ENCODE data around the gene GAR1. TPM values are rescaled to one million over a fixed set of nuclear protein-coding genes. Genes with fewer than 3 reads are reported as not detected.
"Not testable (repeated sequence)": the region's sequence is repeated elsewhere in the genome, so short reads cannot be mapped to it uniquely, and the experiment has no call there.

The GAR1 gene
- total RNA-seq, 1 experiment from 2014 or later, result 40.6 TPM

DNA sequence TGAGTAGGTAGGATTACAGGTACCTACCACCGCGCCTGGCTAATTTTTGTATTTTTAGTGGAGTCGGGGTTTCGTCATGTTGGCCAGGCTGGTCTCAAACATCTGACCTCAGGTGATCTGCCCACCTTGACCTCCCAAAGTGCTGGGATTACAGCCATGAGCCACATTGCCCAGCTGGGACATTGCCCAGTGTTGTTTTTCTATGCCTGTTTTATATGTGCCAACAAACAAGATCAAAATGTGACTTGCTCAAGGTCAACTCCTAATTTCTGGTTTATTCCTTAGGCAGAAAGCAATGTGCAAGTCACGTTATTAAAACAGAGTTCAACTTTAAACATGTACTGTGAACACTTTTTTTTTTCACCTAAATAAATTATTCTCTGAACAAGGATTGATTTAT lies 35.0 kb downstream of the GAR1 start (continued):
- TF ChIP-seq CBX3 (IDR thresholded peaks at IDR 0.05; ENCODE audit: low read depth) (no peak), POLR2AphosphoS5 (IDR thresholded peaks at IDR 0.05; ENCODE audit: low read depth, low read length) (no peak), POLR2A (IDR thresholded peaks at IDR 0.05; ENCODE audit: borderline replicate concordance, extremely low read depth, insufficient read depth, insufficient read length) (no peak), FOSL1 (IDR thresholded peaks at IDR 0.05; ENCODE audit: low read depth) (no peak), YY1 (IDR thresholded peaks at IDR 0.05; ENCODE audit: extremely low read depth, insufficient replicate concordance, low read depth, low read length) (no peak), JUND (IDR thresholded peaks at IDR 0.05) (no peak)
- TF ChIP-seq, protein P1, sequence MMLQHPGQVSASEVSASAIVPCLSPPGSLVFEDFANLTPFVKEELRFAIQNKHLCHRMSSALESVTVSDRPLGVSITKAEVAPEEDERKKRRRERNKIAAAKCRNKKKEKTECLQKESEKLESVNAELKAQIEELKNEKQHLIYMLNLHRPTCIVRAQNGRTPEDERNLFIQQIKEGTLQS (IDR thresholded peaks at IDR 0.05), result no peak
- TF ChIP-seq, protein P2, sequence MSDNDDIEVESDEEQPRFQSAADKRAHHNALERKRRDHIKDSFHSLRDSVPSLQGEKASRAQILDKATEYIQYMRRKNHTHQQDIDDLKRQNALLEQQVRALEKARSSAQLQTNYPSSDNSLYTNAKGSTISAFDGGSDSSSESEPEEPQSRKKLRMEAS (IDR thresholded peaks at IDR 0.05), result no peak

DNA sequence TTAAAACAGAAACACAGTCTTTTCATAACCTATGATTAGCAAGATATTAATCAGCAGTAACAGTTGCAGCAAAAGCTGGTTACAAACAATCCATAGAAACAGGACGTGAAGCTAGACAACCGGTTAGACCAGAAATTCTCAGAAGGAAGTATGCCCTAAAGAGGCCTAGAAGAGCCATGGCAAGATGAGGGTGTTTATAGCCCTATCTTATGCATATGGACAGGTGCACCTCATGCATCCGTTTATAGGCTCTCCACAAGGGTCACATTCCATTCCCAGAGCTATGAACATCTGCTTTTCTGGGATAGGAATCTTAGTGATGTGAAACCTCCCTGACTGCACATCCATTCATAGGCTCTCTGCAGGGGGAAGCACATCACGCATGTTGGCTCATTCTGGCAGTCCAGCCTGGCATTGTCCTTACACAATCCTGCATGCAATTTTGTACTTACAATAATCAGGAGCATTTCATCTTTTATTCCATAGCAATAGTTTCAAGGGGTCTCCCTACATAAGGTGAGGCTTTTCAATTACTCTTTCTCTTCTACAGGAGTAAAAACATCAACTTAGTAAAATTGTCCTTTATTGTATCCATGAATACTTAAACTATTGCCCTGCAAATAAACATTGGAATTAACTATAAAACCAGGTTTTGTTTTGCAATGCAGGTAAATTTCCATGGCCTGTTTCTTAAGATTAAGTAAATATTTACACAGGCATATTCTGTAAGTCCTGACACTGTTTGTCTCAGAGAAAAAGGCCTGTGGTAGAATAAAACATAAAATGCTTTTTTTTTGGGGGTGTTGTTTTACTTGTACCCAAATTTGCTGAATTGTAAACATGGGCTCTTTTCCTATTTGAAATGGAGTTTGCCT lies 44.1 kb downstream of the GAR1 start:
- BruUV-seq (replicated peaks); DNase-seq (ENCODE audit: low read depth, low spot score); H3K9me3 ChIP-seq (ENCODE audit: control insufficient read depth in 1 of 2, insufficient read depth in 1 of 2, low read depth in 1 of 2, low read length in 2 of 2); POLR2A ChIA-PET; H3K36me3 ChIP-seq (ENCODE audit: control insufficient read depth in 1 of 2, insufficient read depth in 2 of 2, low read length in 2 of 2); H3K4me3 ChIP-seq (replicated peaks in 1 of 2; ENCODE audit: low read depth in 1 of 2, low read length in 2 of 2); H4K20me1 ChIP-seq (ENCODE audit: insufficient read depth); CTCF ChIA-PET; H3K79me2 ChIP-seq (ENCODE audit: insufficient read depth, low read length); H2AFZ ChIP-seq (ENCODE audit: low read depth, low read length, poor library complexity, severe bottlenecking); RAD21 ChIA-PET (ENCODE audit: low non-redundant PET in 1 of 2, low total read pairs in 2 of 2, uncharacterized antibody in 2 of 2, unreplicated experiment in 2 of 2); H3K4me1 ChIP-seq (ENCODE audit: control insufficient read depth in 1 of 2, insufficient read depth in 2 of 2, low read length in 2 of 2); ATAC-seq; intact Hi-C loops (cut with micrococcal nuclease); H3K4me2 ChIP-seq (ENCODE audit: low read length); H3K9ac ChIP-seq (ENCODE audit: low read length); H3K27me3 ChIP-seq (ENCODE audit: insufficient read depth, low read length); H3K27ac ChIP-seq (ENCODE audit: low read depth, low read length); H3K9me2 ChIP-seq (ENCODE audit: insufficient read depth): not testable (repeated sequence)

All from HCT116 (cell line).